Measurements from ENCODE around the gene PPP2R2D.

PPP2R2D gene

GRCh38 chr10:131908151-131908550 lies 7.3 kb downstream of the PPP2R2D start:
- no peaks in the 10 kb centered on the region for H3K9me3 ChIP-seq (ENCODE audit: insufficient read depth, low read depth, low read length)
- no peaks in the 10 kb centered on the region for H3F3A ChIP-seq (ENCODE audit: low read depth)
- H3K4me2 ChIP-seq (ENCODE audit: low read depth, low read length, poor library complexity, severe bottlenecking) = peak overlapping the region; percentile 58
- H3K9ac ChIP-seq (ENCODE audit: low read depth, low read length, poor library complexity, severe bottlenecking) = peak overlapping the region; percentile 34
- peaks cover 49% of the 10 kb centered on the region for H3K4me1 ChIP-seq (ENCODE audit: insufficient read depth, low read length, poor library complexity, severe bottlenecking)
- peak overlapping the region; percentile 39 for H3K4me3 ChIP-seq (ENCODE audit: low read length, poor library complexity, severe bottlenecking)
- H3K27me3 ChIP-seq (ENCODE audit: insufficient read depth, low read length, poor library complexity, severe bottlenecking) = no peaks in the 10 kb centered on the region
- H2AFZ ChIP-seq (ENCODE audit: low read length) = no peak overlapping the region
- H4K20me1 ChIP-seq (ENCODE audit: insufficient read depth, low read length, poor library complexity, severe bottlenecking) = peaks cover 95% of the 10 kb centered on the region
- H3K79me2 ChIP-seq (ENCODE audit: insufficient read depth, low read length) = peaks cover 100% of the 10 kb centered on the region
- no peaks in the 10 kb centered on the region for H3K9me2 ChIP-seq (replicated peaks; ENCODE audit: low read depth, low read length)
- H3K36me3 ChIP-seq (ENCODE audit: insufficient read depth, low read length) = peaks cover 20% of the 10 kb centered on the region; the same call in 1 of the 2 replicates
- no peak for TF ChIP-seq EZH2phosphoT487 (IDR thresholded peaks at IDR 0.05; ENCODE audit: borderline replicate concordance)
- TF ChIP-seq CTCF (conservative IDR thresholded peaks at IDR 0.05; ENCODE audit: low read length) = no peak

- Histone ChIP-seq H4K20me1 (ENCODE audit: insufficient read depth, low read length, poor library complexity, severe bottlenecking) (peaks cover 96% of the 10 kb centered on the region), H3K4me1 (ENCODE audit: insufficient read depth, low read length, poor library complexity, severe bottlenecking) (peaks cover 53% of the 10 kb centered on the region), H3F3A (ENCODE audit: low read depth) (no peaks in the 10 kb centered on the region), H3K9me3 (ENCODE audit: insufficient read depth, low read depth, low read length) (no peaks in the 10 kb centered on the region), H3K36me3 (ENCODE audit: insufficient read depth, low read length) (peaks cover 20% of the 10 kb centered on the region; the same call in 1 of the 2 replicates), H3K4me2 (ENCODE audit: low read depth, low read length, poor library complexity, severe bottlenecking) (peak overlapping the region; percentile 58), H3K79me2 (ENCODE audit: insufficient read depth, low read length) (peaks cover 100% of the 10 kb centered on the region), H2AFZ (ENCODE audit: low read length) (no peak overlapping the region), H3K27me3 (ENCODE audit: insufficient read depth, low read length, poor library complexity, severe bottlenecking) (no peaks in the 10 kb centered on the region), H3K9ac (ENCODE audit: low read depth, low read length, poor library complexity, severe bottlenecking) (peak overlapping the region; percentile 30), H3K9me2 (replicated peaks; ENCODE audit: low read depth, low read length) (no peaks in the 10 kb centered on the region), H3K4me3 (ENCODE audit: low read length, poor library complexity, severe bottlenecking) (peak overlapping the region; percentile 37)
- no peak for TF ChIP-seq CTCF (conservative IDR thresholded peaks at IDR 0.05; ENCODE audit: low read length)
- TF ChIP-seq EZH2phosphoT487 (IDR thresholded peaks at IDR 0.05; ENCODE audit: borderline replicate concordance) = no peak
Observed at GRCh38 chr10:131909014-131909808, 8.4 kb downstream of the PPP2R2D start.

GRCh38 chr10:131909929-131910328 lies 9.1 kb downstream of the PPP2R2D start:
- Histone ChIP-seq H2AFZ (ENCODE audit: low read length) (no peak overlapping the region), H3K79me2 (ENCODE audit: insufficient read depth, low read length) (peaks cover 100% of the 10 kb centered on the region), H3K4me1 (ENCODE audit: insufficient read depth, low read length, poor library complexity, severe bottlenecking) (peaks cover 52% of the 10 kb centered on the region), H3K27me3 (ENCODE audit: insufficient read depth, low read length, poor library complexity, severe bottlenecking) (no peaks in the 10 kb centered on the region), H3K4me3 (ENCODE audit: low read length, poor library complexity, severe bottlenecking) (no peak overlapping the region), H3K4me2 (ENCODE audit: low read depth, low read length, poor library complexity, severe bottlenecking) (no peak overlapping the region), H3K9me2 (replicated peaks; ENCODE audit: low read depth, low read length) (no peaks in the 10 kb centered on the region), H4K20me1 (ENCODE audit: insufficient read depth, low read length, poor library complexity, severe bottlenecking) (peaks cover 96% of the 10 kb centered on the region), H3K36me3 (ENCODE audit: insufficient read depth, low read length) (peaks cover 20% of the 10 kb centered on the region; the same call in 1 of the 2 replicates), H3F3A (ENCODE audit: low read depth) (no peaks in the 10 kb centered on the region), H3K9me3 (ENCODE audit: insufficient read depth, low read depth, low read length) (no peaks in the 10 kb centered on the region), H3K9ac (ENCODE audit: low read depth, low read length, poor library complexity, severe bottlenecking) (no peak overlapping the region)
- TF ChIP-seq EZH2phosphoT487 (IDR thresholded peaks at IDR 0.05; ENCODE audit: borderline replicate concordance) = no peak
- TF ChIP-seq CTCF (conservative IDR thresholded peaks at IDR 0.05; ENCODE audit: low read length) = no peak
